Panc1 (cell line): ENCODE results near the gene PLXNA2. TPM values are rescaled to one million over a fixed set of nuclear protein-coding genes. Genes with fewer than 3 reads are reported as not detected.

Source experiments
- ATAC-seq: fragments of 200-7000 bp; cut with Tn5 transposase; 2 replicates; pipeline ENCODE4 v1.9.1; 2020; ENCODE audit warnings: mild to moderate bottlenecking, moderate library complexity
- BruUV-seq: library from RNA; stranded (reverse); fragments of 400-500 nt; replicated peaks from 2 replicates; lab custom pipeline; 2021; lab: Mats Ljungman, UMichigan
- CTCF ChIA-PET: fragments of 300-600 bp; sonication (Branson Sonifier 250); formaldehyde crosslinking; loops from one replicate; lab custom pipeline; 2022; ENCODE audit warnings: antibody characterized with exemption; lab: Charles Lee
- POLR2A ChIA-PET: fragments of 300-600 bp; sonication (Branson Sonifier 250); formaldehyde crosslinking; loops from one replicate; lab custom pipeline; 2022; ENCODE audit warnings: antibody characterized with exemption; lab: Charles Lee
- DNase-seq: peaks from one replicate; pipeline ENCODE4 v3.0.0-alpha.2; 2010; ENCODE audit warnings: low read depth, low spot score
- H3K27ac ChIP-seq: 2 replicates; pipeline ENCODE4 v1.5.1; 2011; ENCODE audit warnings: mild to moderate bottlenecking, low read length, inconsistent platforms
- H3K27me3 ChIP-seq: fragments of 200-500 bp; sonication (Bioruptor generic); 2 replicates; pipeline ENCODE4 v1.6.0; 2014; ENCODE audit warnings: low read length, inconsistent platforms; ENCODE audit not compliant: control insufficient read depth, insufficient read depth
- H3K36me3 ChIP-seq: fragments of 200-500 bp; sonication (Bioruptor generic); 2 replicates; pipeline ENCODE4 v1.5.1; 2014; ENCODE audit warnings: inconsistent platforms, mild to moderate bottlenecking, low read length, moderate library complexity; ENCODE audit not compliant: control insufficient read depth, insufficient read depth
- H3K4me1 ChIP-seq: 2 replicates; pipeline ENCODE4 v1.5.1; 2011; ENCODE audit warnings: inconsistent platforms, mild to moderate bottlenecking, low read length, moderate library complexity; ENCODE audit not compliant: control insufficient read depth, insufficient read depth
- H3K4me3 ChIP-seq, 2 experiments: 2 replicates each; pipeline ENCODE4 v1.5.1; 2011 to 2012; ENCODE audit warnings: low read depth in 2 of 2, low read length in 2 of 2, mild to moderate bottlenecking in 2 of 2, inconsistent platforms in 1 of 2, moderate library complexity in 1 of 2
- H3K9me3 ChIP-seq: fragments of 200-500 bp; sonication (Bioruptor generic); 2 replicates; pipeline ENCODE4 v1.5.1; 2014; ENCODE audit warnings: low read depth, mild to moderate bottlenecking, inconsistent platforms, low read length, moderate library complexity; ENCODE audit not compliant: control insufficient read depth, insufficient read depth
- CTCF ChIP-seq: fragments of 450-650 bp; IDR thresholded peaks from 2 replicates; pipeline ENCODE4 v1.5.1; 2017; ENCODE audit warnings: mild to moderate bottlenecking
- POLR2AphosphoS5 ChIP-seq: IDR thresholded peaks from 2 replicates; pipeline ENCODE4 v1.6.1; 2012; ENCODE audit warnings: mild to moderate bottlenecking, low read depth, low read length, moderate library complexity
- SIN3A ChIP-seq: IDR thresholded peaks from 2 replicates; pipeline ENCODE4 v1.6.1; 2012; ENCODE audit warnings: low read depth, mild to moderate bottlenecking, low read length, moderate library complexity, borderline replicate concordance; ENCODE audit not compliant: insufficient read depth
- TCF7L2 ChIP-seq: IDR thresholded peaks from 2 replicates; pipeline ENCODE4 v1.6.1; 2011; ENCODE audit warnings: mild to moderate bottlenecking, low read depth, low read length, inconsistent platforms
- in situ Hi-C: cut with HindIII; loops from 2 replicates; pipeline ENCODE4 v1.10.0; 2016; ENCODE audit warnings: low sequenced_read_pairs, low pct_unique_long_range_greater_than_20kb
- intact Hi-C: fragments of 100-400 bp; cut with micrococcal nuclease; formaldehyde crosslinking; loops from one replicate; pipeline ENCODE4 v1.10.0; 2022; ENCODE audit not compliant: unreplicated experiment
- total RNA-seq: library from RNA; stranded (reverse); gene quantifications from one replicate; pipeline ENCODE4 v1.2.1, GENCODE V29; 2021; ENCODE audit not compliant: unreplicated experiment
- TF ChIP-seq, protein P1 (sequence below), 2 experiments: IDR thresholded peaks; 2 replicates each; pipeline ENCODE4 v1.6.1; 2011 to 2012; ENCODE audit warnings: low read depth in 2 of 2, control low read depth in 1 of 2, low read length in 1 of 2, mild to moderate bottlenecking in 1 of 2, moderate library complexity in 1 of 2; ENCODE audit not compliant: insufficient read depth in 1 of 2

PLXNA2 gene
- total RNA-seq, 1 experiment from 2014 or later = 0.98 TPM

- BruUV-seq = no TSS peak
- DNase-seq (no peak), ATAC-seq (no peak)
- H3K27ac ChIP-seq = no peak overlapping the region
- no peaks in the 10 kb centered on the region for H3K36me3 ChIP-seq
- POLR2A ChIA-PET = no interaction called here
- no peaks in the 10 kb centered on the region for H3K9me3 ChIP-seq
- no peaks in the 10 kb centered on the region for H3K4me1 ChIP-seq
- intact Hi-C loops = no loop called here
- TF ChIP-seq CTCF (no peak), POLR2AphosphoS5 (no peak), SIN3A (no peak), TCF7L2 (no peak)
- TF ChIP-seq, protein P1, sequence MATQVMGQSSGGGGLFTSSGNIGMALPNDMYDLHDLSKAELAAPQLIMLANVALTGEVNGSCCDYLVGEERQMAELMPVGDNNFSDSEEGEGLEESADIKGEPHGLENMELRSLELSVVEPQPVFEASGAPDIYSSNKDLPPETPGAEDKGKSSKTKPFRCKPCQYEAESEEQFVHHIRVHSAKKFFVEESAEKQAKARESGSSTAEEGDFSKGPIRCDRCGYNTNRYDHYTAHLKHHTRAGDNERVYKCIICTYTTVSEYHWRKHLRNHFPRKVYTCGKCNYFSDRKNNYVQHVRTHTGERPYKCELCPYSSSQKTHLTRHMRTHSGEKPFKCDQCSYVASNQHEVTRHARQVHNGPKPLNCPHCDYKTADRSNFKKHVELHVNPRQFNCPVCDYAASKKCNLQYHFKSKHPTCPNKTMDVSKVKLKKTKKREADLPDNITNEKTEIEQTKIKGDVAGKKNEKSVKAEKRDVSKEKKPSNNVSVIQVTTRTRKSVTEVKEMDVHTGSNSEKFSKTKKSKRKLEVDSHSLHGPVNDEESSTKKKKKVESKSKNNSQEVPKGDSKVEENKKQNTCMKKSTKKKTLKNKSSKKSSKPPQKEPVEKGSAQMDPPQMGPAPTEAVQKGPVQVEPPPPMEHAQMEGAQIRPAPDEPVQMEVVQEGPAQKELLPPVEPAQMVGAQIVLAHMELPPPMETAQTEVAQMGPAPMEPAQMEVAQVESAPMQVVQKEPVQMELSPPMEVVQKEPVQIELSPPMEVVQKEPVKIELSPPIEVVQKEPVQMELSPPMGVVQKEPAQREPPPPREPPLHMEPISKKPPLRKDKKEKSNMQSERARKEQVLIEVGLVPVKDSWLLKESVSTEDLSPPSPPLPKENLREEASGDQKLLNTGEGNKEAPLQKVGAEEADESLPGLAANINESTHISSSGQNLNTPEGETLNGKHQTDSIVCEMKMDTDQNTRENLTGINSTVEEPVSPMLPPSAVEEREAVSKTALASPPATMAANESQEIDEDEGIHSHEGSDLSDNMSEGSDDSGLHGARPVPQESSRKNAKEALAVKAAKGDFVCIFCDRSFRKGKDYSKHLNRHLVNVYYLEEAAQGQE (IDR thresholded peaks at IDR 0.05; ENCODE audit: insufficient read depth in 1 of 2, low read depth in 2 of 2, low read length in 1 of 2) = no peak
- H3K4me3 ChIP-seq = no peak overlapping the region
- CTCF ChIA-PET = no interaction called here
- in situ Hi-C loops = no loop called here
- peaks cover 2% of the 10 kb centered on the region; the same call in 1 of the 2 replicates for H3K27me3 ChIP-seq
Observed at GRCh38 chr1:208015255-208015654, 228.9 kb downstream of the PLXNA2 start.

GRCh38 chr1:208013210-208013609 is 231.0 kb downstream of the PLXNA2 start:
- TF ChIP-seq TCF7L2 = no peak
- TF ChIP-seq SIN3A = no peak
- TF ChIP-seq CTCF = no peak
- TF ChIP-seq, protein P1 (IDR thresholded peaks at IDR 0.05; ENCODE audit: insufficient read depth in 1 of 2, low read depth in 2 of 2, low read length in 1 of 2) = no peak
- no peak for TF ChIP-seq POLR2AphosphoS5
- ChIA-PET POLR2A (no interaction called here), CTCF (no interaction called here)
- Histone ChIP-seq H3K4me3 (no peak overlapping the region), H3K27ac (no peak overlapping the region), H3K9me3 (no peaks in the 10 kb centered on the region), H3K36me3 (no peaks in the 10 kb centered on the region), H3K4me1 (no peaks in the 10 kb centered on the region), H3K27me3 (0 out of 2 replicates have a peak, but pooled peaks cover 2% of the 10 kb centered on the region)
- ATAC-seq = no peak
- BruUV-seq = no TSS peak
- no peak for DNase-seq
- intact Hi-C loops = no loop called here
- in situ Hi-C loops = no loop called here
